ENCODE measurements around the gene PLXDC1. TPM values are rescaled to one million over a fixed set of nuclear protein-coding genes. Genes with fewer than 3 reads are reported as not detected.

Gene PLXDC1
- total RNA-seq, 2 donors from 2014 or later = 3.0 to 5.6 TPM

DNA sequence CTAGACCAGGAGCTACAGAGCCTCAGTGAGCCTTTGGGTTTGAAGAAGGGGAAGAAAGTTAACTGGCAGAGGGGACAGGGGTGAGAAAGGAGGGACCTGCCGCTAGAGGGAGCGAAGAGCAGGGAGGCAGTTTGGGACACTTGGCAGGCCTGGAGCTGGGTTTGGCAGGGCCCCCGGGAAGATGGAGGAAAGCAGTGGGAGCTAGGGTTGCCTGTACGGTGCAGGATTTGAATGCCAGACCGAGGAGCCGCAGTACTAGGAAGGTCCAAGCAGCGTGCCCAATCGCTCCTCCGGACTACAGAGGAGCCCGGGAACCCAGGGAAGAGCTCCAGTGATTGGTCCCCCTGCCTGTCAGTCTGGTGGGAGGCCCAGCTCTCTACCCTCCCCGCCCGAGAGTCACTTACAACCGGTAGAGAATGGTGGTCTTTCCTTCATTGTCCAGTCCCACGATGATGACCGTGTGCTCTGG is 13.3 kb upstream of the PLXDC1 start:
- Mint-ChIP-seq H3K27me3 (ENCODE audit: low read depth) (peaks cover 28% of the 10 kb centered on the region), H3K36me3 (ENCODE audit: insufficient read depth in 2 of 2) (no peaks in the 10 kb centered on the region), H3K9me3 (peaks cover 0 to 4% of the 10 kb centered on the region in 2 donors), H3K4me1 (ENCODE audit: low read depth) (peaks cover 17% of the 10 kb centered on the region), H3K4me3 (peak overlapping the region; percentile 77 to 82), H3K27ac (no peak overlapping the region)
- DNase-seq (peak; percentile 76 to 85), ATAC-seq (replicated peaks in 1 of 2) (peak; percentile 92 to 93)

DNA sequence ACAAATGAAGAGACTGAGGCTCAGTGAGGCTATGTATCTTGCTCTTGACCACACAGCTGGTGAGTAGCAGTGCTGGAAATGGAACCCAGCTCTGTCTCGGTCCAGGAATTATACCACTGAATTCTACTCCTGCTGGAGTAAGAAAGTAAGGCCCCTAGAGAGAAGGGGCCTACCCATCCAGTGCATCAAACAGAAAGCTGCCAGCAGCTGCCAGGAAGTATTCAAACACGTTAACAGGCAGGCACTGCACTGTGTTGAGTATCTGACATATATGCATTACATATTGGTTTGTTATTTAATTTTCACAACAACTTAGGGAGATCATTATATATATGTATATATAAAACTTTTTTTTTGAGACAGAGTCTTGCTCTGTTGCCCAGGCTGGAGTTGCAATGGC is 10.5 kb upstream of the PLXDC1 start:
- H3K4me1 Mint-ChIP-seq (ENCODE audit: low read depth) = peaks cover 10% of the 10 kb centered on the region
- H3K27ac Mint-ChIP-seq = no peak overlapping the region
- no peak overlapping the region for H3K4me3 Mint-ChIP-seq
- H3K9me3 Mint-ChIP-seq = no peaks in the 10 kb centered on the region
- peaks cover 13% of the 10 kb centered on the region for H3K27me3 Mint-ChIP-seq (ENCODE audit: low read depth)
- DNase-seq (no peak), ATAC-seq (replicated peaks in 1 of 2) (no peak)
- H3K36me3 Mint-ChIP-seq (ENCODE audit: insufficient read depth in 2 of 2) = no peaks in the 10 kb centered on the region

DNA sequence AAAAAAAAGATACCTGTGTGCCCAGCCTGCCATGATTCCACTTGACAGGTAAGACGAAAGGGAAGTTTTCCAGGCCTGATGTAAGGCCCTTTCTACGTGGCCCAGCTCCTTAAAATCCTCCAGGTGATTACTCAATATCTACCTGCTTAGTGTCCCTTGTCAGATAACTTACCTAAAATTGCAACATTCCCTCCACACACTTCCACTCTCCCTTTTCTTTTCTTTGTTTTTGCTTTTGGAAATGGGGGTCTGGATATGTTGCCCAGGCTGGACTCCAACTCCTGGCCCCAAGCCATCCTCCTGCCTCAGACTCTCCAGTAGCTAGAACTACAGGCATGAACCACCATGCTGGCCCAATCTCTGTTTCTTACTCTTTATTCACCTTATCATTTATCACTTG is 7.2 kb upstream of the PLXDC1 start:
- DNase-seq (no peak), ATAC-seq (replicated peaks in 1 of 2) (no peak)
- H3K27ac Mint-ChIP-seq = no peak overlapping the region
- H3K36me3 Mint-ChIP-seq (ENCODE audit: insufficient read depth in 2 of 2) = peaks cover 0 to 6% of the 10 kb centered on the region in 2 donors
- no peaks in the 10 kb centered on the region for H3K9me3 Mint-ChIP-seq
- no peaks in the 10 kb centered on the region for H3K27me3 Mint-ChIP-seq (ENCODE audit: low read depth)
- H3K4me1 Mint-ChIP-seq (ENCODE audit: low read depth) = peaks cover 17% of the 10 kb centered on the region
- no peak overlapping the region for H3K4me3 Mint-ChIP-seq

DNA sequence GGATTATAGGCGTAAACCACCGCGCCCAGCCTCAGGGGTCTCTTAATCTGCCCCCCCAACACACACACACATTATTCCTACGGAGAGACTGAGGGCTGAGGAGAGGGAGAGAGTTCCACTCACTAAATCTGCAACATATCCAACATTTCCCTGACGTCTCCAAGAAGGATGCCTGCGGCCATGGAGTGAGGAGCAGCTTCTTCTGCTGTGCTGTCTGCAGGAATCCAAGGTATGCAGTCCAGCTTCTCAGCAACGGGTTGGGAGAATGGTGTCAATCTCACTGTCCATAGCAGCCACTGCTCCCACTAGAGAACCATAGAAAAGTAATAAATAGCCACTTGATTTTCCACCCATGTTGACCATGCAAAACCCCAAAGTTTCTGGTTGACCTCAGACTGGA is 5.1 kb upstream of the PLXDC1 start:
- peaks cover 0 to 7% of the 10 kb centered on the region in 2 donors for H3K36me3 Mint-ChIP-seq (ENCODE audit: insufficient read depth in 2 of 2)
- DNase-seq (no peak), ATAC-seq (replicated peaks in 1 of 2) (no peak)
- H3K27ac Mint-ChIP-seq = no peak overlapping the region
- peaks cover 38% of the 10 kb centered on the region for H3K4me1 Mint-ChIP-seq (ENCODE audit: low read depth)
- no peaks in the 10 kb centered on the region for H3K27me3 Mint-ChIP-seq (ENCODE audit: low read depth)
- H3K9me3 Mint-ChIP-seq = no peaks in the 10 kb centered on the region
- H3K4me3 Mint-ChIP-seq = no peak overlapping the region

DNA sequence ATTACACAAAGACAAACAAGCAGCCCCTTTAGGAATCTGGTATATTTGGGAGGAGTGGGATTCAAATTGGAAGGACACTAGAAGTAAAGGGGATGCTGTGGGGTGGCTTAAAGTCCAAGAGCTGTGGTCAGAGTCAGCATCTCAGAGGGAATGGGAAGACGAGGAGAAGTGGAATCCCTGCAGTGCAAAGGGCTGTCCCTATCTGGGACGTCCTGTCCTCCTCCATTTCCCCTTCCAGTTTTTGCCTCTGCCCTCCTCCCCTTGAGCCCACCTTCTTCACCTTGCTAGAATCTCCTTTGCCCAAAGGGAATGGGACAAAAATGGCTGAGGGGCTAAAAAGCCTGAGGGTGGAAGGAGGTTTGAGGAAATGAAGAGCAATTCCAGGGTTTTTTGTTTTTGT is 4.2 kb upstream of the PLXDC1 start:
- peaks cover 5% of the 10 kb centered on the region for H3K27me3 Mint-ChIP-seq (ENCODE audit: low read depth)
- H3K4me3 Mint-ChIP-seq = no peak overlapping the region
- no peaks in the 10 kb centered on the region for H3K9me3 Mint-ChIP-seq
- H3K27ac Mint-ChIP-seq = no peak overlapping the region
- DNase-seq (no peak), ATAC-seq (replicated peaks in 1 of 2) (no peak)
- peaks cover 0 to 7% of the 10 kb centered on the region in 2 donors for H3K36me3 Mint-ChIP-seq (ENCODE audit: insufficient read depth in 2 of 2)
- H3K4me1 Mint-ChIP-seq (ENCODE audit: low read depth) = peaks cover 41% of the 10 kb centered on the region

DNA sequence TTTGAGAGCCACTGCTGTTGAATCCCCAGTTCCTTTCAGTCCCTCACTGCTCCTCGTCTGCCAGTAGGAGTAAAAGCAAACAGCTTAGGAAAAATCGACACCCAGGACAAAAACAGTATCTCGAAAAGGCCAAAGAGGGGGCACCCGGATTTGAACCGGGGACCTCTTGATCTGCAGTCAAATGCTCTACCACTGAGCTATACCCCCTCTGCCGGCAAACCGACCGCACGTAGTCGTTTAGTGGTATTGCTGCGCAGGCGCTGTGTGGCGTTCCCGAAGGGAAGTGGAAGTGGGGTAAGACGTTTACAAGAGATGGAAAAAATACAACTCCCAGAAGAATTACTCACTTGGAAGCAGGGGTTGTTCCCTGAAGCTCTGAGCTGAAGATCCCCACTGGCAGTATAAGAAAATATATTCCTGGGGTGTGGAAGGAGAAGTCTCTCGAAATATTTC is 2.2 kb upstream of the PLXDC1 start:
- H3K4me1 Mint-ChIP-seq (ENCODE audit: low read depth) = peaks cover 61% of the 10 kb centered on the region

DNA sequence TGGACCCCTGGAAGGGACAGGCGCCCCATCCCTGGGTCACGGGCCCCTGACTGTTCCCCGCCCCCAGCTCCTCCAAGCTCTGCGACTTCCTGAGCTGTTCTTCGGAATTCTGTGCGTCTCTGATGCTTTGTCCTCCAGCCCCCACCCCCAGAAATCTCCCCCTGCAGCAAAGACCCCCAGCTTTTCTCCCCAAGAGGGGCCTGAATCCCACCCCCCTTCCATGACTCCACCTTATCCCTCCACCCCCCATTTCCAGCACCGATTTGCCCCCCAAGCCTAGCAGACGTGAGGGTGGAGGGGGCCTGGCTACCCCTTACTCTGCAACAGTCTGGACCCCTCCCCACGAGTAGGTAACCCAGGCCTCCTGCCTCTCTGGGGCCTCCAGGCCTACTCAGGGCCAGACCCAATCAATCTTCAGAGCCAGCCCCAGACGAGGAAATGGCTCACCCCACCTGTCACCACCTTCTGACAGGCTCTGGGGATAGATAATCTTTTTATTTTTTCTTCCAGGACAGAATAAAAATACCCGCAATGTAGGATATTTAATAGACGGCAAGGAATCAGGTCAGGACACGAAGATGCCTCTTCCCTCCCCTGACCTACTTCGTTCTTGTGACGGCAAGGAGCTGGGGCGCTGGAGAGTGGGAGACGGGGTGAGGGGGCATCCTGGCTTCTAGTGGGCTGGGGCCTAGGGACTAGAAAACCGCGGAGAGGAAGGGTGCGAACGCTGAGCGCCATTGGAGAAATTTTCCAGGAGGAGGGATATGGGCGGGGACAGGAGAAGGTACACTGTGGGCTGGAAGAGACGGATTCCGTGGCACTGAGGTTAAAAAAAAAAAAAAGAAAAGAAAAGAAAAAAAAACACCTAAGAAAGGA is 744 bp upstream of the PLXDC1 start:
- ATAC-seq (replicated peaks in 1 of 2) = no peak
- DNase-seq = peak; percentile 34 to 46
- peak overlapping the region; percentile 100 for H3K27ac Mint-ChIP-seq
- peaks cover 0 to 7% of the 10 kb centered on the region in 2 donors for H3K36me3 Mint-ChIP-seq (ENCODE audit: insufficient read depth in 2 of 2)
- H3K4me1 Mint-ChIP-seq (ENCODE audit: low read depth) = peaks cover 61% of the 10 kb centered on the region
- H3K9me3 Mint-ChIP-seq = no peaks in the 10 kb centered on the region
- peak overlapping the region; percentile 94 for H3K4me3 Mint-ChIP-seq
- H3K27me3 Mint-ChIP-seq (ENCODE audit: low read depth) = peaks cover 17% of the 10 kb centered on the region

More for the DNA sequence above, 2.2 kb upstream of the PLXDC1 start:
- Mint-ChIP-seq H3K27ac (peak overlapping the region; percentile 100), H3K27me3 (ENCODE audit: low read depth) (peaks cover 17% of the 10 kb centered on the region), H3K36me3 (ENCODE audit: insufficient read depth in 2 of 2) (peaks cover 0 to 7% of the 10 kb centered on the region in 2 donors), H3K9me3 (no peaks in the 10 kb centered on the region), H3K4me3 (peak overlapping the region; percentile 94)
- DNase-seq (peak; percentile 85 to 94), ATAC-seq (replicated peaks in 1 of 2) (peak; percentile 63 to 64)

DNA sequence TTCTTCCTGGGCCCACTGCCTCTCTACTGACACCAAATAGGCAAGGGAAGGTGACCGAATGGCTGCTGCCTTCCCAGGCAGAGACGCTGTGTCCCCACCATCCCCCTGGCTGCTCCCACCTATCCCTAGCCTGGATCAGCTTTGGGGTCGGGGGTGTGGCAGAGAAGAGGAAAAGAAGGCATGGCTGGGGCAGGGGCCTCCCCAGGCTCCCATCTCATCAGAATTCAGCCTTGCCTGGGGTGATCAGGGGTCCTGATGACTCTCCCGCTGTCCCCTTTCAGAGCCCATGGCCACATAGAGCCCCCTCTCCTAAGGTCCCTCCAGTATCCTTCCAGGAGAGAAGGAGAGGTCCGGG is 665 bp downstream of the PLXDC1 start:
- DNase-seq (no peak), ATAC-seq (replicated peaks in 1 of 2) (no peak)
- peaks cover 61% of the 10 kb centered on the region for H3K4me1 Mint-ChIP-seq (ENCODE audit: low read depth)
- H3K4me3 Mint-ChIP-seq = peak overlapping the region; percentile 56 to 94
- H3K9me3 Mint-ChIP-seq = no peaks in the 10 kb centered on the region
- peaks cover 17% of the 10 kb centered on the region for H3K27me3 Mint-ChIP-seq (ENCODE audit: low read depth)
- H3K36me3 Mint-ChIP-seq (ENCODE audit: insufficient read depth in 2 of 2) = peaks cover 0 to 7% of the 10 kb centered on the region in 2 donors
- no peak overlapping the region for H3K27ac Mint-ChIP-seq

DNA sequence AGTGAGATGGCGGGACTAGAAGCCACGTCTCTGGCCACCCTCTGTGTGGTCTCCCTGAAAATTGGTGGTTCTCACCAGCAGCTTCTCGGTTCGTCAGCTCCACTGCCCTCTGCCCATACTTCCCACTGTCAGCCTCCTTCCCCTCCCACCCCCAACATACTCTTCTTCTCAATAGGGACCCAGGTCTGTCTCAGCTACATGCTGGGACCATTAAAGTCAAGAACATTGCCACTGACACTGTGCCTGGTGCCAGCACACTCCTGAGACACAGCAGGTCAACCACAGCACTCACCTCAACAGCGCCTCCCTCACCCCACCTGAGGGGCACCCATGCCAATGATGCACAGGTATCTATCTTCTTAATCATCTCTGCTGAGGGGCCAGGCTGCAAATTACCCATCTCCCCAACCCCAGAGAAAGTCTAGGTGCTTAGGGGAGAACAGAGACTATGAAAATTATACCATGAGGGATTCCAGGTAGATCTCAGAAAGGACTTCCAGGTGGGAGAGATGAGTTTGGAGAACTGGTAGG is 1.3 kb downstream of the PLXDC1 start:
- H3K36me3 Mint-ChIP-seq (ENCODE audit: insufficient read depth in 2 of 2) = peaks cover 0 to 7% of the 10 kb centered on the region in 2 donors
- peaks cover 59% of the 10 kb centered on the region for H3K4me1 Mint-ChIP-seq (ENCODE audit: low read depth)
- H3K4me3 Mint-ChIP-seq = peak overlapping the region; percentile 56 to 94
- no peak overlapping the region for H3K27ac Mint-ChIP-seq
- DNase-seq = no peak
- no peak for ATAC-seq (replicated peaks in 1 of 2)
- H3K9me3 Mint-ChIP-seq = no peaks in the 10 kb centered on the region
- peaks cover 17% of the 10 kb centered on the region for H3K27me3 Mint-ChIP-seq (ENCODE audit: low read depth)

DNA sequence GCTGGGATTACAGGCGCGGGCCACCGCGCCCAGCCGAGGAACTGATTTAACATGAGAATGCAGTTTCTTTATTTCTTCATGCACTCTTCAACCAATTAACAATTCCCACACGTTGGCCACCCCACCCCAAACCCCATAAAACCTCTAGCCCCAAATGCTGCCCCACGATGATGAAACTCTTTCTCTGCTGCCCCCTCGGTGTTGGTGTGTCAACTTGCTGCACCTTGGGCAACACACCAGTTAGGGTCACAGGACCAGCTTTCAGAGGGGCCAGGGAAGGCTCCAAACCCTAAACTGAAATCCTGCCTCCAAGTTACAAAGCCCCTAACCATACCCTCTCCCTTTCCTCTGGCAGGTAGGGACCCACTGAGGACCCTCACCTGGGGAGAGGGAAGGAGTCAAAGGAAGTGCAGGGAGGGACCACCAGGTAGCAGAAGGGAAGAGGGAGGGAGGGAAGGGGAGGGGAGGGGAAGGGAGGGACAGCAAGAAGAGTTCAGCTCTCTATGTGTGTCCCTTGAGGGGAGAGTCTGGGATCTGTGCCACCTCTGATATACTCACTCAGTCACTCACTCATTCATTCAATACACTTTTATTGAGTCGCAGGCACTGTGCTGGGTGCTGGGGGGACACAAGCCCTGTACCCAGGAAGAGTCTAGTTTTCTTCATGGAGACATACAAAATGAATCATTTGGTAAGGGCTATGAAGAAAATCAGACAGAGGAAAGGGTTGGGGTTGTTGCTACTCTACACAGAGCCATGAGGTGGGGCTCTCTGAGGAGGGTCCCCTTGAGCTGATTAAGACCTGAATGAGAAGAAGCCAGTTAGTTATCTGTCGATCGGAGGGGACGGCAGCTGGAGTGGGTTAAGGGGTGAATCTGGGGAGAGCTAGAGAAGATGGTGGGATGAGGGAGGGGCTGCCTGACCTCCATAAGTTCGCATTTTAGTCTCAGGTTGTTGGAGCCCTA is 3.9 kb downstream of the PLXDC1 start:
- H3K4me3 Mint-ChIP-seq = no peak overlapping the region
- no peak overlapping the region for H3K27ac Mint-ChIP-seq
- ATAC-seq (replicated peaks in 1 of 2) = no peak
- H3K36me3 Mint-ChIP-seq (ENCODE audit: insufficient read depth in 2 of 2) = no peaks in the 10 kb centered on the region
- H3K27me3 Mint-ChIP-seq (ENCODE audit: low read depth) = peaks cover 17% of the 10 kb centered on the region
- no peaks in the 10 kb centered on the region for H3K9me3 Mint-ChIP-seq
- no peak for DNase-seq
- H3K4me1 Mint-ChIP-seq (ENCODE audit: low read depth) = peaks cover 33% of the 10 kb centered on the region

DNA sequence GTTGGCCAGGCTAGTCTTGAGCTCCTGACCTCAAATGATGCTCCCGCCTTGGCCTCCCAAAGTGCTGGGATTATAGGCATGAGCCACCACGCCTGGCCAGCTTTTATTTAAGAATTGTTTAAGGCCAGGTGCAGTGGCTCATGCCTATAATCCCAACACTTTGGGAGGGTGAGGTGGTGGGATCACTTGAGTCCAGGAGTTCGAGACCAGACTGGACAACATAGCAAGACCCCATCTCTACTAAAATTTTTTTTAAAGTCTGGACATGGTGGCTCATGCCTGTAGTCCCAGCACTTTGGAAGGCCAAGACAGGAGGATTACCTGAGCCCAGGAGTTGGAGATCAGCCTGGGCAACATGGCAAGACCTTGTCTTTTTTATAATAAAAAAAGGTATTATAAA is 5.2 kb downstream of the PLXDC1 start:
- Mint-ChIP-seq H3K36me3 (ENCODE audit: insufficient read depth in 2 of 2) (no peaks in the 10 kb centered on the region), H3K4me1 (ENCODE audit: low read depth) (peaks cover 23% of the 10 kb centered on the region), H3K4me3 (no peak overlapping the region), H3K27me3 (ENCODE audit: low read depth) (peaks cover 17% of the 10 kb centered on the region), H3K9me3 (no peaks in the 10 kb centered on the region), H3K27ac (no peak overlapping the region)
- no peak for ATAC-seq (replicated peaks in 1 of 2)
- DNase-seq = no peak

DNA sequence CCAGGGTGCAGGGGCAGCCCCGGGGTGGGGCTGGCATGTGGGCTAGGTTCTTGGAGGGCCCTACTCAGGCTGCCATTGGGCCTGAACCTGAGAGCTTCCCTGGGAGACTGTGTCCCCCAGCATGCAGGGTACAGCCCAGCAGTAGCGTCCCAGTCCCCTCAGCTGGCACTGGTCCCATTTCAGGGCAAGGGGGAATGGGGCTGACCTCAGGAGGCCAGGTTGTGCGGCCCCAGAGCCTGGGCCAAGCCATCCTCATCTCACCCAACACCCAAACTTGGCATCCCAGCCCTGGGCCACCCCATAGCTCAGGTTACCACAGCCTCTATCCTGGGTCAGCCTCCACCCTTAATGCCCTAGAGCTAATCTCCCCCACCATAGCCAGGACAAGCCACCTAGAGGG is 6.3 kb downstream of the PLXDC1 start:
- Mint-ChIP-seq H3K9me3 (no peaks in the 10 kb centered on the region), H3K27ac (no peak overlapping the region), H3K27me3 (ENCODE audit: low read depth) (peaks cover 7% of the 10 kb centered on the region), H3K4me3 (no peak overlapping the region), H3K4me1 (ENCODE audit: low read depth) (peaks cover 15% of the 10 kb centered on the region), H3K36me3 (ENCODE audit: insufficient read depth in 2 of 2) (no peaks in the 10 kb centered on the region)
- ATAC-seq (replicated peaks in 1 of 2) = no peak
- DNase-seq = no peak

DNA sequence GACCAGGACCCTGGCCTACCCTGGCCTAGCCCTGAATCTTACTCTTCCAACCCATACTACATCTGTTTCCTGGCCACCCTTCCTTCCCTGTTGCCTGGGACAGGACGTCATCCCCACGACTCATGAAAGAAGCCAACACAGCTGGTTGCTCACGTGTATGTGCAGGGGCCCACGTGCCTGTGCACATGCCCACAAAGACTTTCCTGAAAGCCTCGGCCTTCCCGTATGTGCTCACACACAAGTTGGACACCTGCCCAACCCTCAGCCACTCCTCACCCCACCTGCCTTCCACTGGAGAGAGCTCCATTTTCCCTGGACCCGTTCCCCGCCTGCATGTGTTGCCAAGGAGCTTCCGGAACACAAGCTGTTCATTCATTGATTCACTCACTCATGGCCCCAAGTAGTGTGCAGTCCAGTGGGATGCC is 7.0 kb downstream of the PLXDC1 start:
- no peak for ATAC-seq (replicated peaks in 1 of 2)
- Mint-ChIP-seq H3K4me1 (ENCODE audit: low read depth) (peaks cover 8% of the 10 kb centered on the region), H3K4me3 (no peak overlapping the region), H3K27me3 (ENCODE audit: low read depth) (peaks cover under 1% of the 10 kb centered on the region), H3K36me3 (ENCODE audit: insufficient read depth in 2 of 2) (no peaks in the 10 kb centered on the region), H3K27ac (no peak overlapping the region), H3K9me3 (no peaks in the 10 kb centered on the region)
- DNase-seq = no peak
